Endothelial cell of umbilical vein (primary cell): ENCODE measurements around the gene ZDHHC5. TPM values are rescaled to one million over a fixed set of nuclear protein-coding genes. Genes with fewer than 3 reads are reported as not detected.

ENCODE experiments used
- BruUV-seq: library from RNA; stranded (reverse); fragments of 400-500 nt; replicated peaks from 2 replicates; lab custom pipeline; 2021; lab: Mats Ljungman, UMichigan
- CTCF ChIA-PET: fragments of 300-600, 350-600 bp; sonication (Branson Sonifier 250); formaldehyde crosslinking; loops from one replicate; lab custom pipeline; 2021; ENCODE audit warnings: antibody characterized with exemption, inconsistent platforms; lab: Charles Lee
- POLR2A ChIA-PET: fragments of 300-600, 350-600 bp; sonication (Branson Sonifier 250); formaldehyde crosslinking; loops from one replicate; lab custom pipeline; 2021; ENCODE audit warnings: antibody characterized with exemption, inconsistent platforms; lab: Charles Lee
- DNase-seq: peaks from one replicate; pipeline ENCODE4 v3.0.0-alpha.2; 2011; ENCODE audit warnings: low read depth, low spot score
- FAIRE-seq: peaks from 2 replicates; lab custom pipeline; 2011; peaks lifted over from hg19 to GRCh38; lab: Jason Lieb, UNC
- H2AFZ ChIP-seq: 2 replicates; pipeline ENCODE4 v1.6.0; 2012; ENCODE audit warnings: low read depth, low read length, control low read depth, inconsistent platforms
- H3K27ac ChIP-seq: 2 replicates; pipeline ENCODE4 v1.5.1; 2011; ENCODE audit warnings: low read depth, mild to moderate bottlenecking, control low read depth, low read length, moderate library complexity; ENCODE audit not compliant: insufficient read depth
- H3K27me3 ChIP-seq, 2 experiments: 2 replicates each; pipeline versions ENCODE4 v1.6.0 to v1.6.1; 2011; ENCODE audit warnings: low read length in 2 of 2, mixed read lengths in 1 of 2; ENCODE audit not compliant: control insufficient read depth in 2 of 2, insufficient read depth in 2 of 2
- H3K36me3 ChIP-seq, 2 experiments: 2 replicates in 1 of 2; 3 replicates in 1 of 2; pipeline ENCODE4 v1.5.1; 2011; ENCODE audit warnings: low read length in 2 of 2, mild to moderate bottlenecking in 1 of 2, moderate library complexity in 1 of 2; ENCODE audit not compliant: control insufficient read depth in 2 of 2, insufficient read depth in 2 of 2; ENCODE audit errors: extremely low read depth in 1 of 2
- H3K4me1 ChIP-seq: 3 replicates; pipeline ENCODE4 v1.5.1; 2011; ENCODE audit warnings: mild to moderate bottlenecking, low read length; ENCODE audit not compliant: control insufficient read depth, insufficient read depth; ENCODE audit errors: extremely low read depth
- H3K4me2 ChIP-seq: 2 replicates; pipeline ENCODE4 v1.6.1; 2011; ENCODE audit warnings: low read length, control low read depth, mixed read lengths; ENCODE audit not compliant: insufficient read depth
- H3K4me3 ChIP-seq, 3 experiments: fragments of 200-600 bp in 1 of 3; sonication (generic), shearing (Covaris generic) in 1 of 3; replicated peaks in 1 of 3; 2 replicates each; pipeline ENCODE4 v1.5.1; 2011 to 2016; ENCODE audit warnings: control low read depth in 3 of 3, low read length in 3 of 3, mild to moderate bottlenecking in 2 of 3, inconsistent platforms in 1 of 3, low read depth in 1 of 3, moderate library complexity in 1 of 3; ENCODE audit not compliant: insufficient read depth in 1 of 3
- H3K79me2 ChIP-seq: 2 replicates; pipeline ENCODE4 v1.6.0; 2012; ENCODE audit warnings: low read length, inconsistent platforms; ENCODE audit not compliant: control insufficient read depth, insufficient read depth
- H3K9ac ChIP-seq: replicated peaks from 2 replicates; pipeline ENCODE3; 2011; ENCODE audit warnings: low read length, control low read depth; ENCODE audit not compliant: insufficient read depth; ENCODE audit errors: extremely low read depth
- H3K9me1 ChIP-seq: replicated peaks from 3 replicates; pipeline ENCODE4 v1.6.0; 2011; ENCODE audit warnings: mild to moderate bottlenecking, low read length; ENCODE audit not compliant: control insufficient read depth, insufficient read depth; ENCODE audit errors: extremely low read depth
- H3K9me3 ChIP-seq: replicated peaks from 2 replicates; pipeline ENCODE4 v1.5.1; 2012; ENCODE audit warnings: low read length, inconsistent platforms; ENCODE audit not compliant: control insufficient read depth, insufficient read depth
- H4K20me1 ChIP-seq: replicated peaks from 2 replicates; pipeline ENCODE3; 2011; ENCODE audit warnings: mild to moderate bottlenecking, low read length; ENCODE audit not compliant: control insufficient read depth, insufficient read depth; ENCODE audit errors: extremely low read depth
- EZH2 ChIP-seq: IDR thresholded peaks from 2 replicates; pipeline ENCODE4 v1.6.1; 2012; ENCODE audit warnings: borderline replicate concordance, low read depth, mild to moderate bottlenecking, moderate library complexity, low read length, inconsistent platforms; ENCODE audit not compliant: severe bottlenecking
- FOS ChIP-seq: IDR thresholded peaks from 2 replicates; pipeline ENCODE4 v1.6.1; 2011; ENCODE audit warnings: mild to moderate bottlenecking, low read length, moderate library complexity, borderline replicate concordance; ENCODE audit not compliant: insufficient read depth
- GATA2 ChIP-seq: IDR thresholded peaks from 2 replicates; pipeline ENCODE4 v1.7.0; 2011; ENCODE audit warnings: low read depth, mild to moderate bottlenecking, moderate library complexity, mixed read lengths, low read length; ENCODE audit not compliant: insufficient read length, insufficient read depth
- JUN ChIP-seq: IDR thresholded peaks from 2 replicates; pipeline ENCODE4 v1.6.1; 2011; ENCODE audit warnings: borderline replicate concordance, low read depth; ENCODE audit not compliant: insufficient read length, insufficient read depth
- POLR2AphosphoS5 ChIP-seq: IDR thresholded peaks from 2 replicates; pipeline ENCODE4 v1.6.1; 2012; ENCODE audit warnings: low read depth, mild to moderate bottlenecking, control low read depth, low read length, moderate library complexity; ENCODE audit not compliant: insufficient read depth
- dilution Hi-C: fragments of 300-500 bp; cut with MboI; formaldehyde crosslinking; loops from one replicate; pipeline ENCODE4 v1.15.0; 2019; ENCODE audit warnings: low sequenced_read_pairs; ENCODE audit not compliant: extremely low pct_ligation_motif_present
- intact Hi-C: fragments of 100-400 bp; cut with micrococcal nuclease; formaldehyde crosslinking; loops from one replicate; pipeline ENCODE4 v1.10.0; 2022
- polyA plus RNA-seq, 4 experiments: library from polyadenylated mRNA; depleted of rRNA in 3 of 4; stranded (reverse) in 3 of 4; unstranded in 1 of 4; fragments of >200 nt; gene quantifications; 2 replicates each; pipeline versions ENCODE4 v1.2.1 to v1.2.3, GENCODE V29; 2011 to 2012; ENCODE audit warnings: missing spikeins in 1 of 4
- total RNA-seq: library from RNA; stranded (reverse); gene quantifications from 2 replicates; pipeline ENCODE4 v1.2.3, GENCODE V29; 2021
- TF ChIP-seq, protein P1 (sequence below), 2 donors: IDR thresholded peaks; 1 replicate in 1 of 2; 2 replicates in 1 of 2; pipeline ENCODE4 v1.5.1; 2011; ENCODE audit warnings: low read length in 2 of 2, mild to moderate bottlenecking in 2 of 2, moderate library complexity in 2 of 2, control low read depth in 1 of 2, inconsistent platforms in 1 of 2, low read depth in 1 of 2; ENCODE audit not compliant: insufficient read depth in 1 of 2; ENCODE audit errors: extremely low read depth in 1 of 2
- TF ChIP-seq, protein P2 (sequence below): IDR thresholded peaks from 2 replicates; pipeline ENCODE4 v1.6.1; 2011; ENCODE audit not compliant: insufficient read depth, insufficient read length

The ZDHHC5 gene
- total and polyA plus RNA-seq, 2 donors (not counting 3 experiments of a cell fraction or from before 2014, with no cell fraction given): 52.9 to 67.4 TPM

DNA sequence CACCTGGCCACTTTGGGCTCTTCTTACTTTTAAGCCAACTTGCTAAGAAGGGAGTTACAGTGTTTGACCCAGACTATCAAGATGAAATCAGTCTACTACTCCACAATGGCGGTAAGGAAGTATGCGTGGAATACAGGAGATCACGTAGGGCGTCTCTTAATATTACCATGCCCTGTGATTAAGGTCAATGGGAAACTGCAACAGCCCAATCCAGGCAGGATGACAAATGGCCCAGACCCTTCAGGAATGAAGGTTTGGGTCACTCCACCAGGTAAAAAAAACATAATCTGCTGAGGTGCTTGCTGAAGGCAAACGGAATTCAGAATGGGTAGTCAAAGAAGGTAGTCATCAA is 17.2 kb upstream of the ZDHHC5 start:
- Histone ChIP-seq H3K9me3 (no peaks in the 10 kb centered on the region), H2AFZ (no peak overlapping the region), H3K9ac (no peak overlapping the region), H3K27me3 (peaks cover 38 to 48% of the 10 kb centered on the region in 2 experiments), H3K4me3 (no peak overlapping the region), H4K20me1 (no peaks in the 10 kb centered on the region), H3K36me3 (no peaks in the 10 kb centered on the region), H3K27ac (no peak overlapping the region), H3K9me1 (no peaks in the 10 kb centered on the region), H3K4me1 (peaks cover 3% of the 10 kb centered on the region), H3K4me2 (no peak overlapping the region), H3K79me2 (no peaks in the 10 kb centered on the region)
- FAIRE-seq (no peak), DNase-seq (no peak)
- POLR2A ChIA-PET: no interaction called here
- dilution Hi-C loops (no loop called here), intact Hi-C loops (no loop called here)
- CTCF ChIA-PET: interaction anchor here (2.2 kb wide), 1 partner anchor 9 kb away, joined by 9 read pairs; no protein-coding TSS in a partner anchor
- TF ChIP-seq, protein P1, sequence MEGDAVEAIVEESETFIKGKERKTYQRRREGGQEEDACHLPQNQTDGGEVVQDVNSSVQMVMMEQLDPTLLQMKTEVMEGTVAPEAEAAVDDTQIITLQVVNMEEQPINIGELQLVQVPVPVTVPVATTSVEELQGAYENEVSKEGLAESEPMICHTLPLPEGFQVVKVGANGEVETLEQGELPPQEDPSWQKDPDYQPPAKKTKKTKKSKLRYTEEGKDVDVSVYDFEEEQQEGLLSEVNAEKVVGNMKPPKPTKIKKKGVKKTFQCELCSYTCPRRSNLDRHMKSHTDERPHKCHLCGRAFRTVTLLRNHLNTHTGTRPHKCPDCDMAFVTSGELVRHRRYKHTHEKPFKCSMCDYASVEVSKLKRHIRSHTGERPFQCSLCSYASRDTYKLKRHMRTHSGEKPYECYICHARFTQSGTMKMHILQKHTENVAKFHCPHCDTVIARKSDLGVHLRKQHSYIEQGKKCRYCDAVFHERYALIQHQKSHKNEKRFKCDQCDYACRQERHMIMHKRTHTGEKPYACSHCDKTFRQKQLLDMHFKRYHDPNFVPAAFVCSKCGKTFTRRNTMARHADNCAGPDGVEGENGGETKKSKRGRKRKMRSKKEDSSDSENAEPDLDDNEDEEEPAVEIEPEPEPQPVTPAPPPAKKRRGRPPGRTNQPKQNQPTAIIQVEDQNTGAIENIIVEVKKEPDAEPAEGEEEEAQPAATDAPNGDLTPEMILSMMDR (IDR thresholded peaks at IDR 0.05; ENCODE audit: extremely low read depth in 1 of 2, insufficient read depth in 1 of 2, low read depth in 1 of 2, low read length in 2 of 2): no peak
- TF ChIP-seq, protein P2, sequence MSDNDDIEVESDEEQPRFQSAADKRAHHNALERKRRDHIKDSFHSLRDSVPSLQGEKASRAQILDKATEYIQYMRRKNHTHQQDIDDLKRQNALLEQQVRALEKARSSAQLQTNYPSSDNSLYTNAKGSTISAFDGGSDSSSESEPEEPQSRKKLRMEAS: no peak
- TF ChIP-seq EZH2 (no peak), JUN (no peak), POLR2AphosphoS5 (no peak), GATA2 (no peak), FOS (no peak)
- BruUV-seq: no TSS peak
